ENCODE data around the gene ARMC7.

ARMC7 gene

DNA sequence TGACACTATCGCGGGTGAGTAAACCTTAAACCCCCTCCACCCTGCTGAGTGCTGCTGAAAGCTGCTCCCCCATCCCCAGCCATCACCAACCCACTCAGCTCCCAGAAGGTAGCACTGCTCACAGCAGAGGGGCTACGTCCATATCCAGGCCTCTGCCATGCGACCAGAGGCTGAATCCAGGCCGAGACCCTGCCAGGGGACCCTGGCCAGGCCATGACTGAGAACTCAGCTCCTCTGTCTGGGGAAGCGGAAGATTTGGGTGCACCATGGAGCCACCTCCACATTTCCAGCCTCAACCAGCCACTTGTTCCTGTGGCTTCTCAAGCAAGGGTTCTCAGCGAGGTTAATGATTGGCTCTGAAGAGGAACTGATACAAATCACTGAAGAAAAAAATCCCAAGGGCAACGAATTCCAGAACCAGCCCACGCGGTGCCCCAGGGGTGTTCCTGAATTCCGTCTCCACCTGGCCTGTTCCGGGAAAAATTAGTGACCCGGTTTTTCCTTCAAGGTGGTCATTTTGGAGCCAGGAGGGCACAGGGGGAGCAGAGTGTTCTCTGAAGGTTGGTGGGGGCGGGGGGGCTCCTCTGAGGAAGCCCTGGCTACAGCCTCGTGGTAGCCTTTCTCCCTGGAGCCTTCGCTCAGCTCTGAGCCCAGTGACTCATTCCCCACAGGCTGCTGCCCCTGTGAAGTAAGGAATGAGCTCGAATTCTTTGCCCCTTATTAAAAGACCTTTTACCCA lies 31.3 kb upstream of the ARMC7 start:
- DNase-seq = peak; percentile 80

DNA sequence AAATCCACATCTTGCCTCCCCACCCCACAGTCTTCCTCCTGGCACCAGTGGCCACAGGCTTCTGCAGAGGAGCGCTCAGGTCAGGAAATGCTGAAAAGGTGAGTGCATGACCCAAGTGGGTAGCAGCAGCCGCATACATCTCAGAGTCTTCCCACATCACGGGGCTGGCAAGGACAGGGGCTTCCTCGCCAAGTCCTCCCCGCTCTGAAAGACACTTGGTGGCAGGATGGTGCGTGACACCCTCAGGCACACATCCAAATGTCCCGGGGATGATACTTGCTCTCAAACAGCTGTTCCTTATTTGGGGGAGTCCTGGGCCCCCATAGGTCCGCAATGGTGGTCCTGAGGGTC lies 30.8 kb upstream of the ARMC7 start:
- no peak for DNase-seq

DNA sequence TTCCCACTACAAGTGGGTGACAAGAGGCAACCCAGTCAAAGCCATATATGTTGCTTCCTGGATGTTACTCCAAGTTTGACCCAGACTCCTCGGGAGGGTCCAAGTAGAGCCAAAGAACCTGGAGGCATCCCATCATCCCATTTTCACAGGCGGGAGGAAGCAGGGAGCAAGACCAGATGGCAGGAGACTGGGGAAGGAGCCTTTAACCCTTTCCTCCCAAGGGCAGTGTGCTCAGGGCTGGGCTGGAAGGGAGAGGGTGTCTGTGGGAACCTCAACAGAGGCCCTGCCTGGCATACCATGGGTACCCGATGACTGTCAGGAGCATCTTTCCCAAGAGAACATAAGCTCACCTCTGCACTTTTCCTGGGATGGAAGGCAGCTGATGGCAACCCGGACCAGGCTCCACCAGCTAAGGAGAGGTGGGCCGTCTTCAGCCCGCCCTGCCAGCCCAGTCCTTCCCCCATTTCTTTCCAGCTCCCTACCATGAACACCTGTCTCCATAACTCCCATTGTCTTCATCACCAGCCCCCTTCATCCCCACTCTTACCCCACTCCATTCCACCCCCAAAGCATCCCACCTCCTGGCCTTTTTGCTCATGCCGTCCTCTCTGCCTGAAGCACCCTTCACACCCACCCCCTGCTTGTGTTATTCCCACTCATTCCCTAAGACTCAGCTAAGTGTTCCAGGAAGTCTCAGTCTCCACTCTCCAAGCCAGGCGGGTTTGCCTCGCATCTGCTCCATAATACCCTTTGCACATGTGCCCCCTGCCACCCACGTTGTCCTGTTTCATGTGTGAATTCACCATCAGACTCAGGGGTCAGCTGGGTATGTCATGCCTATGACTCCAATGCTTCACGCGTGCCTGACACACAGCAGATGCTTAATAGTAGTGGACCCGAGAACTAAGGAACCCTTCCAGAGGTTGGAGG lies 27.9 kb upstream of the ARMC7 start:
- no peak for DNase-seq

DNA sequence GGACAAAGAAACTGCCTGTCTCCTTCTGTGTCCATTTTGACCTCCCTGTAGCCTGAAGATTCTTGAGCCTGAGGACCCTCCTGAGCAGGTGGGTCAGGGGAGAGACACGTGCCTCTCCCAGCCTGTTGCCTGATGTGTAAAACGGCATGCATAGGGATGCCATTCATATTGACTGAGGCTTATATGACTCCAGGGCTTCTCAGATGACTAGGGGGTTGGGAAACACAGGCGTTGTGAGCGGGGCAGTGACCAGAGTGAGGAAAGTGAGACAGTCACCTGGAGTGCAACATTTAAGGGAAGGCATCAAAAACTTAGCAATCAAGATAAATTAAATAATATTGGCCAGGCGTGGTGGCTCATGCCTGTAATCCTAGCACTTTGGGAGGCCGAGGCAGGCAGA lies 27.1 kb upstream of the ARMC7 start:
- DNase-seq = no peak

DNA sequence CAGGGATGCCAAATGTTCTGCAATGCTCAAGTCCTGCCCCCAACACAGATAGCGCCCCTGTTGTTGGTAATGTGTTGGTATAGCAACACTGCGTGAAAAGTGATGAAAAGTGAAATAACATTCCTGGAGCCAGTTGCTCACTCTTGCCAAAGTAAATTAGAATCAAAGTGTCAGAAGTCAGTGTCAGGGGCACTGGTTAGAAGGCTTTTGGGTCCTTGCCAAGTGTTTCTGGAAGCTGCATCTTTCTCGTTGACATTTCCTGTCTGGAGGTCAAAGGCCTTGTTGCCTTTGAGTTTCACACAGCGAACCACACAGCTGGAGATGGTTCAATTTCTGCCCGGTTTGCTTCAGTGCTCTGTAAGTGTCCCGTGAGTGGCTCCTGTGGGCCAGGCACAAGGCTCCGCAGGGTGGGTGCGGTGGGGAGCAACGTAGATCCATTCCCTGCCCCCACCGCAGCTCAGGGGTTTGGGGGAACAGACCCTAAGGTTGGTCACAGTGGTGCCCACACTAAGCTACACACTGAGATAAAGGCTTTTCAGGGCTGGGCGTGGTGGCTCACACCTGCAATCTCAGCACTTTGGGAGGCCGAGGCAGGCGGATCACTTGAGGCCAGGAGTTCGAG lies 25.6 kb upstream of the ARMC7 start:
- no peak for DNase-seq

DNA sequence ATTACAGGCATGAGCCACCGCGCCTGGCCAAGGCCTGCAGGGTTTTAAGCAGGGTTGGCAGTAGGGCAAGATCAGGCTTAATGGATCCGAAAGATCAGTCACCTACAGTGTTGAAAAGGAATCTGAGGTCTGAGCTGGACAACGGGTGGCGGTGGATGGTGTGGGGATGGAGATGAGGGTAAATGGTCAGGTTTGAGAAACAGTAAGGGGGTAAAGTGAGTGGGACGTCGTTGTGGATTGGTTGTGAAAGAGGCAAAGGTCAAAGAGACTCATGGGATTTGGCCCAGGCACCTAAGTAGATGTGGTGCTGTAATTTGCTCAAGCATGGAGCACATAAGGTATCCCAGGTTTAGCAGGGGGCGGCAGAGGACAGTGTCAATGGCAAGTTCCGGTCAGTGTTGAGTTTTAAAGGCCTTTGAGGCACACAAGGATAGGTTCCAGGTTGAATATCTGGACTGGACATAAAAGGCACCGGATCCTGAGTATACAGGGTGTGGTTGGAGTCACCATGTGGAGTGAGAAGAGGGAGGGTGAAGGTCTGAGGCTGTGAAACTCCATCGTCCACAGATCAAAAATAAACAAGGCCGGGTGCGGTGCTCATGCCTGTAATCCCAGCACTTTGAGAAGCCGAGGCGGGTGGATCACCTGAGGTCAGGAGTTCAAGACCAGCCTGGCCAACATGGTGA lies 23.1 kb upstream of the ARMC7 start:
- DNase-seq = no peak

DNA sequence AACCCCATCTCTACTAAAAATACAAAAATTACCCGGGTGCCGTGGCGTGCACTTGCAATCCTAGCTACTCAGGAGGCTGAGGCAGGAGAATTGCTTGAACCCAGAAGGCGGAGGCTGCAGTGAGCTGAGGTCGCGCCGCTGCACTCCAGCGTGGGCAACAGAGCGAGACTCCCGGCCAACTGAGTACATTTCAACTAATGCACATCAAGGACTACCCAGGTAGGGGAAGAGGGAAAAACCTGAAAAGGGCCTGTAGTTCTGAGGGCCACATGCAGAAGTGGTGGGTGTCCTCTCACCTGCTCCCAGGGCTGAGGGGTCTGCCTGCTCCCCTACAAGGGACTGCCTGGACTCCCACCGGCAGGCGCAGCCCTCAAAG lies 22.6 kb upstream of the ARMC7 start:
- DNase-seq = no peak

DNA sequence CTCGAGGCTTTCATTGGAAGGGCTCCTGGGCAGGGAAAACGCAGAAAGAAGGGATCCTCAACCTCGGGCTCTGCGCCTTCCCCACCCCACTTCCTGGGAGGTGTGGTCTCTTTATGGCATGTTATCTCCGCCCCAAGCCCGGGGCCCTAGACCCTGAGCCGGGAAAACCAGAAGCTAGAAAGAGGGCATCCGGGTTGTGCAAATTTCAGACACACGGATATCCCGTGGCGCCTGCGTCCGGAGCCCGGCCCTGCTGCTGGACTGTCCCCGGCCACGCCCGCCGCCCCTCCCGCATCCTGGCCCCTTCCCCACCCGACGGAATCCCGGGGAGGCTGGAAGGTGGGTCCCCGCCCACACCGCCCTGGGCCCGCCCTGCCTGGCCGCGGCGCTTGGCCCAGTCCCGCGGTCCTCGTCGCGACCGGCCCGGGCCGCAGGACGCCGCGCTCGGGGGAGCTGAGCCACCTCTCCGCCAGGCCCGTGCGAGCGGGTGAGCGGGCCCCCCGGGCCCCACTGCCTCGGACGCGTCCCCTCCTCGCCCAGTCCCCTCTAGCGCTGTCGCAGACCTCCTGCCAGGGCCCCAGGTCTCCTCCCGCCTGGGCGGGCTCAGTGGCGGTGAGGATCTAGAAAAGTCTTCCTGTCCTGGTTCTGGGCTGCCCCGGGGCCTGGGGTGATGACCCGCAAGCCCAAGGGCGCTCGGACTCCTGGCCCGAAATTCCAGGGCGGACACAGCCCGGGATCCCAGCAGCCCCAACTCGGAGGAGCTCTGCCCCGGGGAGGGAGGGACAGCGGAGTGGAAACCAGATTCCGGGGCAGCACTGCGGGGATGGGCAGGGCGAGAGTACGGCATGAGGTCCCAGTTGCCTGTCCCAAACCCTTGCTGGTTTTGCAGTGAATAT lies 22.0 kb upstream of the ARMC7 start, which contains the start of gene SLC16A5:
Gene SLC16A5 (plus strand): TSS at position 397 of the 896 bp plus-strand sequence. CDS start 5,683 bp downstream, outside the sequence.
- DNase-seq = peak; percentile 80

DNA sequence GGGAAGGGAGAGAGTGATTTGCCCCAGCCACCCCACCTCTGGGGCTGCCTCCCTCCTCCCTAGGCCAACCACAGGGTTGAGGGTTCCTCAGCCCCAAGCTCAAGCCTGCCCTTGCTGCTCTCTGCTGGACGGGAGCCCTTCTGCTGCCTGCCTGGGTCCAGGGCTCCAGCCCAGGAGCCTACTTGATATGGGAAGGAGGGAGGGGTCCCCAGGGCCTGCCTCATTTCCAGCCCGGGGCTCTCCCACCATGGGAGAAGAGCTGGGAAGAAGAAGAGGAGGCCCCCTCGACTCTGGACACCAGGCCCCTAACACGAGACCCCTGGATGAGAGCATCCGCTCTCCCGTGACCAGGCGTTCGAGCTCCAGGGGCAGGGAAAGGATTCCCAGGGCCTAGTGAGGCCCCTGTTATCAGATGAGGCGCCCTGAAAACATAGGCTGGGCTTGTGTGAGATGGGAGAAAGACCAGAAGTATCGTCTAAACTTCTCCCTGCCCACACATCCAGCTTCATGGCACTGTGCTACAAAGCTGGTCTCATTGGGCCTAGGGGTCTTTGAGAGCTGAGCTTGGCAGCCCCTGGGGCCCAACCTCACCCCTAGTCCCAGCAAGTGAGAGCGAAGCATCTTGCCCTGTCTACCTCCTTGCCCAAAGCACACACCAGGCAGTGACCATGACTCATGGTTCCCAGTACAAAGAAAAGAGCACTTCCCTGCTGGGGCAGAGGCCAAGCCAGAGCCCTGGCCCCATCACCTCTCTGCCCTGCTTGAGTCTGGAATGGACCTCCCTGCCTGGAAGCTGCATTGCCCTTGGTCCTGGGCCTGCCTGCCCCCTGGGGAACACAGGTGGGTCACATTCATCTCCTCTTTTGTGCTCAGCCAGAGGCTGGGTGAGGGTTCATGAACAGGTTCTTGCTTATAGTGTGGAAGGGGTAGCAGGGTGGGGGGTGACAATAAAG lies 21.0 kb upstream of the ARMC7 start:
- no peak for DNase-seq

DNA sequence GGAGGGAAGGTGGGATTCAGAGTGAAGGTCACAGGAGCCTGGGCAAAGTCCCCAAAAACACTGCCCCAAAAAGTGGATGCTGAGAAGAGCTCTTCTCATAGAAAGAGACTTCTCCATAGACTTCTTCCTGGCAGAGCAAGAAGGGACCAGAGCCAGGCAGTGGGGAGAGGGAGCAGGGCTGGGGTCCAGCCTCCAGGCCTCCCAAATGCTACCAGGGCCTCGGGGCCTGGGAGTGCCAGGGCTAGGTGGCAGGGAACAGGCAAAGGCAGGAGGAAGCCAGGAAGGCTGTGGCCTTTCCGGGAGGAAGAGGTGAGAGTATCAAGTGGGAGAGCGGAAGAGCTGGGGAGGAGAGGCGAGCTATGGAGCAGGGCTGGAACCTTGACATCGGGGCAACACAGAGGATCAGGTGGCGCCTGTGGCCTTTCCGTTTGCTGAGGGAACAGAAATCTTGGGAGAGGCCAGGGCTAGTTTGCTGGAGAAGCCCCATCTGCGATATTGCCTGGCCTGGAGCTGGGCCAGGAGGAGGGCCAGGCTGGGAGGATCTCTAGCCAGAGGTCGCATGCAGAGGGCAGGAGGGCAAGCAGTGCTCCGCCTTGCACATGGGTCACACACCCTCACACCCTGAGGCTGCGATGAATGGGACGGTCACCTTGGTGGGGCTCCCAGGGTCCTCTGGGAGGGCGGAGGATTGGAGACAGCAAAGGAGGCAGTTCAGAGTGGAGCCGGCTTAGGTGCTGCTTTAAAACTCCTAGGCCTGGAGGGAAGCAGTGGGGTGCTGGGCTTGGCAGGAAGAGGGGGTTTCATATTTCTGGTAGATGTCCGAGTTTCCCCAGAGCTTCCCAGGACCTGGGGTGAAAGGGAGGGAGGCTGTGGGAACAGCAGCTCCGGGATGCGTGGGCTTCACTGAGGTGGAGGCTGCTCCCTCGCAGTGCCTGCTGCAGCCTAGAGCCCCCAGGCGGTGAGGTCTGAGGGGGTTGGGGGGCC lies 18.6 kb upstream of the ARMC7 start:
- no peak for DNase-seq

DNA sequence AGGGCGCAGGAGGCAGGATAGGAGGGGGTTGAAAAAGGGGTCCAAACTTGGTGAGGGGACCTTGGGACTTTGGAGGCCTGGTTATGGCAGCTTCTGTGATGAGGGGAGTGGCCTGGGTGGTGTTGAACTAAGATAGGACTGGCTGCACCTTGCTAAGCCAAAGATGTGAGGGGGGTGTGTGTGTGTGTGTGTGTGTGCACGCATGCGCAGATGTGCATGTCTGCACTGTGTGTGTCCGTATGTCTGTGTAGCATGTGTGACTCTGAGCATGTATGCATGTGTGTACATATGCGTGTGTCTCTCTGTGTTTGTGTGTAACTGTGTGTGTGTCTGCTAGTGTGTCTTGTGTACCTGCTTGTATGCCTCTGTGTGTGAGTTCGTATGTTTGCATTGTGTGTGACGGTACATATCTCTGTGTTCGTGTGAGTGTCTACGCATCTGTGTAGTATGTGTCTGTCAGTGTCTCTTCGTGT lies 17.9 kb upstream of the ARMC7 start:
- DNase-seq = no peak

DNA sequence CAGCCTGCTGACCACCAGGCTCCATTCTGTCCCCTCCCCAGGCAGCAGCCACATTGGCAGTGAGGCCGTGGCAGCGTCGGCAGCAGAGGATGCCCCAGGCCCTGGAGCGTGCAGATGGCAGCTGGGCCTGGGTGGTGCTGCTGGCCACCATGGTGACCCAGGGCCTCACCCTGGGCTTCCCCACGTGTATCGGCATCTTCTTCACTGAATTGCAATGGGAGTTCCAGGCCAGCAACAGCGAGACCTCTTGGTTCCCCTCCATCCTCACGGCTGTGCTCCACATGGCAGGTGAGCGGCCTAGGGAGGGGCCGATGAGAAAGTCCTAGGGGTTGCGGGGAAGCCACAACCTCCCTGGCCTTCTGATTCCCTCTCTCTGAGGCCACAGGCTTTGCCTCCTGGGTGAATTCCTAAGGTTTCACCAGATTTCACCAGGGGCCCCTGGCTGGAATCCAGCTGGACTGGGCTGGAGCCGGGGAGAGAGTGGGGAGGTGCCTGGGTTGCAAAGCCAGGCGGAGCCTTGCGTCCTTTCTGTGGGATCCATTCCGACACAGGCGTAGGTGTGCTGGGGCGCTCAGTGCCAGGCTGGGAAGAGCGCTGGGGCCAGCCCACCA lies 16.1 kb upstream of the ARMC7 start:
- no peak for DNase-seq

DNA sequence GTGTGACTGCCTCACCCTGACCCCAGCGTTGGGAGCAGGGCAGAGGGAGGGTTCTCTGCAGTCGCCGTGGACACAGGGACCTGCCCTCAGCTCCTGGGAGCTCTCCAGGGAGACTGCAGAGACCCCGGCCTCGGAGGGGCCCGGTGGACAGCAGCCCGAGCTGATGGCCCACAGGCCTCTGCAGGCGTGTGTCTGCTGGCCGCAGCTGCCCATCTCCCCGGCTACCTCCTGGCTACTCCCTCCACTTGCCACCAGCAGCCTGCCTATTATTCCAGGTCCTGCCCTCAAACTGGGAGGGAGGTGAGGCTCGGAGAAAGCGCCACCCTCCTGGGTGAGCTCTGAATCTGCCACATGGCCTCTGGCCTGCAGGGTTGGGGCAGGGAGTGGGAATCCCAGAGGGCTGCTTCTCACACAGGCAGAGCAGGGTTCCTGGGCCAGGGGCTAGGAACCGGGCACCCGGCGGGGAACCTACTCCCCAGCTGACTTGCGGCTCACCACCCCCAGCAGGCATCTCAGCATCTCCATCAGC lies 14.8 kb upstream of the ARMC7 start:
- no peak for DNase-seq

DNA sequence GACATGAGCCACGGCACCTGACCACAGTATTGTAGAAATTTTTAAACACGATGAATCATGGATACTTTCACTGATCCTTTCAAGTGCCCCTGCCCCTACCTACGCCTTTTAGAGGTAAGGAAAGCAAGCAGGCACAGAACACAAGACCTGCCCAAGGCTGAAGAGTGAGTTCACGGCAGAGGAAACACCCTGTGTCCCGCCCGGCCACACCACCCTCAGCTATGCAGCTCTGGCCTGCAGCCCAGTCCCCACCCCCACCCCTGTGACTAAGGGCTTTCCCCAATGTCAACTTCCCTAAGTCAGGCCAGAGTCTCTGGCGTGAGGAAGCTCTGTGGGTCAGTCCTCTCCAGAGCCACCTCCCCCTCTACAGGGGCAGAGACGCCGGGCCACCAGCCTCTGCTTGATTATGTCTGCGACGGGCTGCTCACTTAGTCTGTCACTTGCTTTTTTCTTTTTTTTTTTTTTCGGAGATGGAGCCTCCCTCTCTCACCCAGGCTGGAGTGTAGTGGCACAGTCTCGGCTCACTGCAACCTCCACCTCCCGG lies 13.6 kb upstream of the ARMC7 start:
- peak; percentile 56 for DNase-seq

DNA sequence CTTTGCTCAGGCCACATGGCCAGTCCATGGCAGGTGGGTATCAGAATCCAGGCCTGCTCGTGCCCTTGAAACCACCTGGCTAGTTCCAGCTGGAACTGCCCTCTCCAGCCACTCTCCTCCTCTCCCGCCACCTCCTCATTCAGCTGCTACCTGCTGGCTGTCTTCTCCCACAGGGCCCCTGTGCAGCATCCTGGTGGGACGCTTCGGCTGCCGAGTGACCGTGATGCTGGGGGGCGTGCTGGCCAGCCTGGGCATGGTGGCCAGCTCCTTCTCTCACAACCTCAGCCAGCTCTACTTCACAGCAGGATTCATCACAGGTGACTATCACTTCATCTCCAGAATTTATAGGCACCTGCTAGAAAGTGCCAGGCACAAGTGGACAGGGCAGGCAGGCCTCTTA lies 11.9 kb upstream of the ARMC7 start:
- no peak for DNase-seq

DNA sequence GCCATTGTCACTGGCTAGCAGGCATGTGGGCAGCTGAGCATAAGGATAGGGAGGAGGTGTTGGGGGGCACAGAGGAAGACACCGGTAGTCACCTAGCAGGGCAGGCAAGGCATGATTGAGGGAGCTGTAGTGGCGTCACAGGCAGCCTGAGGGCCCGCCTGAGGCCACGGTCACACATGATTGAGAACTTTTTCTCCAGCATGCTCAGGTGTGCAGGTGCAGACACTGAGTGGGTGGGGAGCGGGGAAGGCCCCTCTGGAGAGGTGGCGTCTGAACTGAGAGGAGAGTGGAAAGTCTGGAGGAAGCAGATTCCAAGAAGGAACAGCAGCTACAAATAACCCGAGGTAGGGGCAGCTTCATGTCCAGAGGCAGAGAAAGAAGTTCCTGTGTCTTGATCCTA lies 10.9 kb upstream of the ARMC7 start:
- DNase-seq = no peak

DNA sequence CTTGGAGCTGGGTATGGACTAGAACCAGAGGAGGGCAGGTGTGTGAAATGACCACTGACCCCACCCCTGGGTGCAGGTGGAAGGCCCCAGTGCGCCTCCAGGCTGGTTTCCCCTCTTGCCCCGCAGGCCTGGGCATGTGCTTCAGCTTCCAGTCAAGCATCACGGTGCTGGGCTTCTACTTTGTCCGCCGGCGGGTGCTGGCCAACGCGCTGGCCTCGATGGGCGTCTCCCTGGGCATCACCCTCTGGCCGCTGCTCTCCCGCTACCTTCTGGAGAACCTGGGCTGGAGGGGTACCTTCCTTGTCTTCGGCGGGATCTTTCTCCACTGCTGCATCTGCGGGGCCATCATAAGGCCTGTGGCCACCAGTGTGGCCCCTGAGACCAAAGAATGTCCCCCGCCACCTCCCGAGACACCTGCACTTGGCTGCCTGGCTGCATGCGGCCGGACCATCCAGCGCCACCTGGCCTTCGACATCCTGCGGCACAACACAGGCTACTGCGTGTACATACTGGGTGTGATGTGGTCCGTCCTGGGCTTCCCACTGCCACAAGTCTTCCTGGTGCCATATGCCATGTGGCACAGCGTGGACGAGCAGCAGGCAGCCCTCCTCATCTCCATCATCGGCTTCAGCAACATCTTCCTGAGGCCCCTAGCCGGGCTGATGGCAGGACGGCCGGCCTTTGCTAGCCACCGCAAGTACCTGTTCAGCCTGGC lies 9.7 kb upstream of the ARMC7 start:
- no peak for DNase-seq

Measured in fibroblast of skin of abdomen (primary cell).